Tibial nerve (tissue), 4 donors: ENCODE results near the gene HABP2.

Experiments used
- EP300 ChIP-seq, 2 donors: sonication (generic); formaldehyde crosslinking; IDR thresholded peaks; one replicate each; pipeline ENCODE4 v1.6.1; 2017; ENCODE audit warnings: antibody characterized with exemption in 2 of 2, mild to moderate bottlenecking in 1 of 2
- POLR2A ChIP-seq, 2 donors: fragments of 450-650 bp; IDR thresholded peaks; one replicate each; pipeline ENCODE4 v1.6.1; 2017; ENCODE audit warnings: antibody characterized with exemption in 2 of 2, mild to moderate bottlenecking in 2 of 2, moderate library complexity in 2 of 2
- TF ChIP-seq, protein P1 (sequence below), 5 experiments: fragments of 200-600 bp in 3 of 5; fragments of 450-650 bp in 2 of 5; sonication (generic) in 3 of 5; IDR thresholded peaks; one replicate each; pipeline ENCODE4 v1.5.1; 2016 to 2019; ENCODE audit warnings: antibody characterized with exemption in 5 of 5, mild to moderate bottlenecking in 3 of 5, moderate library complexity in 2 of 5

DNA sequence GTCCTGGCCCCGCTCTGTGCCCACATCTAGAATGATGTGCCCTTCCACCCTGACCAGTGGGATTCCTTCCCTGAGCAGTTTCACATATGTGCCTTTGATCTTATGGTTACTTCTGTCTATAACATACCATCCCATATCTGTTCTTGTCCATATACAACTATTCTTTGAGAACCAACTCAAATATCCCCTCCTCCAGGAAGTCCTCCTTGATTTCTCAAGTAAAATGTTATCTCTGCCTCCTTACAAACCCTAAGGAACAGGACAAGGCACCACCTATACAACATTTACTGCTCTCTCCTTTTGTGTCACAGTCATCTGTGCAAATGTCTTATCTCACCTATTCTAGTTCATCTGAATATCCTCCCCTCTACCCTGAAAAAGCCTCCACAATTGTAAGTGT is 28.2 kb downstream of the HABP2 start:
- TF ChIP-seq POLR2A (IDR thresholded peaks at IDR 0.05) (no peak), EP300 (IDR thresholded peaks at IDR 0.05) (no peak)
- TF ChIP-seq, protein P1, sequence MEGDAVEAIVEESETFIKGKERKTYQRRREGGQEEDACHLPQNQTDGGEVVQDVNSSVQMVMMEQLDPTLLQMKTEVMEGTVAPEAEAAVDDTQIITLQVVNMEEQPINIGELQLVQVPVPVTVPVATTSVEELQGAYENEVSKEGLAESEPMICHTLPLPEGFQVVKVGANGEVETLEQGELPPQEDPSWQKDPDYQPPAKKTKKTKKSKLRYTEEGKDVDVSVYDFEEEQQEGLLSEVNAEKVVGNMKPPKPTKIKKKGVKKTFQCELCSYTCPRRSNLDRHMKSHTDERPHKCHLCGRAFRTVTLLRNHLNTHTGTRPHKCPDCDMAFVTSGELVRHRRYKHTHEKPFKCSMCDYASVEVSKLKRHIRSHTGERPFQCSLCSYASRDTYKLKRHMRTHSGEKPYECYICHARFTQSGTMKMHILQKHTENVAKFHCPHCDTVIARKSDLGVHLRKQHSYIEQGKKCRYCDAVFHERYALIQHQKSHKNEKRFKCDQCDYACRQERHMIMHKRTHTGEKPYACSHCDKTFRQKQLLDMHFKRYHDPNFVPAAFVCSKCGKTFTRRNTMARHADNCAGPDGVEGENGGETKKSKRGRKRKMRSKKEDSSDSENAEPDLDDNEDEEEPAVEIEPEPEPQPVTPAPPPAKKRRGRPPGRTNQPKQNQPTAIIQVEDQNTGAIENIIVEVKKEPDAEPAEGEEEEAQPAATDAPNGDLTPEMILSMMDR (IDR thresholded peaks at IDR 0.05) = no peak
